Stimulated activated CD8-positive, alpha-beta memory T cell treated with anti-CD3 and anti-CD28 coated beads, Interleukin-12 subunit alpha, Interleukin-12 subunit beta, amount 100 ng/mL, for 1 hour (primary cell): ENCODE results near the gene EFR3B.

Experiments
- DNase-seq: peaks from one replicate; pipeline ENCODE4 v3.0.0-alpha.2; 2020; ENCODE audit warnings: low read depth

The EFR3B gene

DNA sequence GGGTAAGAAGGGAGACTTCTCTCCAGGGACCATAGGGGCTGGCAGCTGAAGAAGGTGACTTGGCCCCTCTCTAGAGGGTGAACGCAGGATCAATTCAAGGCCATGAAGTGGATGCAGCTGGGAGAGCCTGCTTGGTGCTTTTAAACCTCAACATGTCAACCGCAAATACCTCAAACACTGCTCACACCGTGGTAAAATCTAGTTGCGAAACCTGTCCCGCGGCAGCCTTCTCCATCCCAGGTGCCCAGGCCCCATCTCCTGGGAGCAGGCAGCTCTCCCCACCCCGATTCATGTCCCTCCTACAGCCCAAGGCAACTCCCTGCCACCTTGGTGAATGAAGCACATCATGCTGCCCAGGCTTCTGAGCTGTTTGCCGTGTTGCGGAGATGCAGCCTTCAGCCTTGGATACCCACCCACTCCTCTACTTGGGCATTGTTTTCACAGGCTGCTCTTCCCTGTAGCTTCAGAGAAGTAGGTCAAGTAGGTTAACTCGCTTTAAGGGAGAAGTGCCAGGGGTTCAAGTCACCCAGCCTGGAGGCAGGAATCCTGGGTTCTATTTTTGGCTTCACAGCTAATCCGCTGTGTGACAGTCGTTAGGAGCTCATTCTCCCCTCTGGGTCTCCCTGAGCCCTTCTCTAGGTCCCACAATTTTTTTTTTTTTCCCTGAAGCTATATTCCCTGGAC lies 6.2 kb upstream of the EFR3B start:
- no peak for DNase-seq

- DNase-seq = no peak
Observed at GRCh38 chr2:25036221-25036559, 5.7 kb upstream of the EFR3B start.

GRCh38 chr2:25039126-25039525 lies 2.8 kb upstream of the EFR3B start:
- no peak for DNase-seq

- DNase-seq = no peak
Observed at GRCh38 chr2:25041307-25041927, 459 bp upstream of the EFR3B start.

GRCh38 chr2:25042321-25043240 lies 705 bp downstream of the EFR3B start:
- DNase-seq = no peak

GRCh38 chr2:25043241-25043867 lies 1.5 kb downstream of the EFR3B start:
- no peak for DNase-seq

DNA sequence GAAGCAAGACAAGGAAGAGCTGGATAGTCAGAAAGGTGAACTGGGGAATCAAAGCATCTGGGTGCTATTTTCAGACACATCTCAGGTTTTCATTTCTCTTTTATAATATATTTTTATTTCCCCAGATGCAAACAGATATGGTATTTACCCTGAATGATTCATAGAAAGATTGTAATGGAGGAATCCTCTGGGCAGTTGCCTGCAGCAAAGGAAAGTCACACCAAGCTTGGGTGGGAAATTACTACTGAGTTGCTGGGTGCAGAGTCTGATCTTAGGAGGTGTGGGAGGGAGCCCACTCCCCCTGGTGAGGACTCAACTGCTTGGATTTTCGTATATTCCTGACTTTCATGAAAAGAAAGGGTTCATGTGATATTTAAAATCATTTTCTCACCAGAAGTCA lies 2.1 kb downstream of the EFR3B start:
- no peak for DNase-seq

GRCh38 chr2:25044990-25045389 lies 3.1 kb downstream of the EFR3B start:
- DNase-seq = no peak

DNA sequence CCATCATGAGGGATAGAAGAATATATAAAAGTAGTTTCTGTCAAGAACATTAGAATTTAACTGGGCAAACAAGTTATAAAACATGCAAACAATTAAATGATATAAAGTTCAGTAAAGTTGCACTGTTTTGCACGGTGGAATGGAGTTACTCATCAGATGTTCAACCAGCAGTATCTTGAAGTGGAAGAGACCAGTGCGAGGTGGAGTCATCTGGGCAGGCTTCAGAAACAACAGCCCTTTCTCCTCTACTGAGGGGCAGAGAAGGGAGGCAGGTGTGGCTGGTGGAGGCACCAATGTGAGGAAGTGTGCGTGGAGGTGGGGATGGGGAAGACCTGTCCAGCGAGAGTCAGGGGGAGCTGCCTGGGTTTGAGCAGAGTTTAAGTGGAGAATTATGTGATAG lies 7.5 kb downstream of the EFR3B start:
- DNase-seq = no peak

DNA sequence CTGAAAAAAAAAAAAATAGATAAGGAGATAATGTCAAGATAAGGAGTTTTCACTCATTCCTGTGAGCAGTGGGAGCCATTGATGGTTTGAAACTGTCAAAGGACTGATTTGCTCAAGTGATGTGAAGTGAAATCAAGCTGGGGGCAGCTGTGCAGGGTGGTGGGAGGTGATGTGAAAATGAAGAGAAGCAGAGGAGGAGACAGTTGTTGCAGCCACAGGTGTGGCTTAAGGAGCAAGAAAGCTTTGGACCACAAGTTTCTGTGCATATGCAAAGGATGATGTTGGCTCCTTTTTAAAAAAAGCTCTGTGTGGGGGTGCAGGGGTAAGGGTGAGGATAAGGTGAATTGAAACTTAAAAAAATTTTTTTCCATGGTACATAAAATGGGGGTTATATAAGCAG lies 8.3 kb downstream of the EFR3B start:
- no peak for DNase-seq

- no peak for DNase-seq
Observed at GRCh38 chr2:25053041-25053440, 11.2 kb downstream of the EFR3B start.

DNA sequence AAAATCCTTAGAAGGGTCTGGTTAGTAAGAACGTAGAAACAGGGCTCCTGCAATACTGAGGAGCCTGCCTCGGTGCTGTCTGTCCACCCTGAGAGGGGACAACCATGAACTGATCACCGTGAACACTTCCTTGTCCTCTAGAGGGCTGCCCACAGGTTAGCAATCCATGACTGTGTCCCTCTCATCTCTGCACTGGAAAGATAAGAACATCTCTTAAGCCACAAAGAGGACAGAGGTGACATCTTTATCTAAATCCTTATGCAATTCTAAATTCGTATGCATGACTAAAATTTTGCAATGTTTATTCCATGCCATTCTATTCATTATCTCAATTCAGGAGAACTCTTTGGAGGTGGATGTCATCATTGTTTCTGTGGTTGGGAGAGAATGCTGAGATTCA lies 12.8 kb downstream of the EFR3B start:
- DNase-seq = no peak

- DNase-seq = no peak
Observed at GRCh38 chr2:25055376-25055920, 13.6 kb downstream of the EFR3B start.

GRCh38 chr2:25056098-25056821 lies 14.4 kb downstream of the EFR3B start:
- no peak for DNase-seq

DNA sequence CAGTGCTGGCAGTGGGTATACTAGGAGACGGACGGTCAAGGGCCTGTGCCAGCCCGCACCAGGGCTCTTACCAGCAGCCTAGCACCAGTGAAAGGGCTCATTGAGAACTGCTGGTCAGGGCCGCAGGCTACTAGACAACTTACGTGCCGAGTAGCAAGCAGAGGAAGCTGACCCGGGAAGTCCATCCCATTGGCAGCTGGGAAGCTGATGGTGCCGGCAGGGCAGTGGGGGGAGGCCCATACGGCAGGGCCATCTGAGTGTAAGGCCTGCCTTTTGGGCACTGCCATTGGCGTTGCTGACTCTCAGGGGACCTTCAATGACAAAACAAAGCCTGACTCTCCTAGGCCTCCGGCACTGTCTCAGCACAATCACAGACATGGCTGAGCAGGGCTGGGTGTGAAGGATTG lies 20.6 kb downstream of the EFR3B start:
- no peak for DNase-seq

- no peak for DNase-seq
Observed at GRCh38 chr2:25063876-25064660, 22.2 kb downstream of the EFR3B start.

GRCh38 chr2:25065768-25066167 lies 23.9 kb downstream of the EFR3B start:
- no peak for DNase-seq

DNA sequence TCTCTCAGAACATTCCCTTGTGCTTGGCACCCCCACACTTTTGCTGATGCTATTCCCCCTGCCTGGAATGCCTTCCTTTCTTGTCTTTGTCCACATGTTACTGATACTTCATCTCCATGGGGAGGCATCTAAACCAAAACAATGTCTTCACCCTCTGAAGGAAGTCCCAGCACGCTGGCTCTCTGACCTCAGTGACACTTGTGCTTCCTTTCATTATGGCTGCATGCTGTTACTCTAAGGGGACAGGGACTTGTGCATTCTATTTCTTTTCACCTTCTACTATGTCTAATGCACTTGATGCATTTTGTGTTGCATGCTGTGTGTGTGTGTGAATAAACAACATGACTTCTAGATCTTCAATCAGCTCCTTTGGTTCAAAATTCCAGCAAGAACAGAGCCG lies 24.6 kb downstream of the EFR3B start:
- no peak for DNase-seq

GRCh38 chr2:25068217-25068616 lies 26.3 kb downstream of the EFR3B start:
- no peak for DNase-seq

GRCh38 chr2:25071966-25072365 lies 30.1 kb downstream of the EFR3B start:
- DNase-seq = no peak

DNA sequence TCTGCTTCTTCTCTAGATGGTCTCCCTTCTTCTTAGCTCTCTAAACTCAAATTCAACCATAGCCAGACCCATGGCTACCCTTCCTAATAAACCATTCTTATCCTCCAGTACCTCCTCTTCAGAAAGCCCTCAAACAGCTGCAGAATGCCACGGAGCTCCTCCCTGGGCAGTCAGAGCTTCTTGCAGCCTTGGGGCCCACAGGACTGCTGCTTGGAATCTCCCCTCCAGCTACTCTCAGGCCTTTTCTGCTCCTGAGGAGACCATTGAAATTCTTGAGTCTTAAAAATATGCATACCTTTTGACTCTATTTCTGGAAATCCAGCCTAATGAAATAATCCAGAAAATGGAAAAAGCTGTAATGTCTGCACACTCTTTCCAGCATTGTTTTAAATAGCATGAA lies 30.7 kb downstream of the EFR3B start:
- DNase-seq = no peak
